IgD-negative memory B cell (primary cell): ENCODE results near the gene GRK7. TPM values are rescaled to one million over a fixed set of nuclear protein-coding genes. Genes with fewer than 3 reads are reported as not detected.
A peak's percentile ranks its signal among the peaks of the same experiment; 100 is the strongest.
"Not testable (repeated sequence)": the region's sequence is repeated elsewhere in the genome, so short reads cannot be mapped to it uniquely, and the experiment has no call there.

Experiments
- H3K27ac Mint-ChIP-seq, 3 donors: one replicate each; pipeline ENCODE4 v1.8.0; 2020 to 2022; ENCODE audit warnings: mild to moderate bottlenecking in 3 of 3, mixed read lengths in 3 of 3, moderate library complexity in 1 of 3
- H3K27me3 Mint-ChIP-seq: one replicate; pipeline ENCODE4 v1.8.0; 2021; ENCODE audit warnings: mixed read lengths
- H3K36me3 Mint-ChIP-seq: one replicate; pipeline ENCODE4 v1.8.0; 2020; ENCODE audit warnings: mild to moderate bottlenecking, mixed read lengths
- H3K4me1 Mint-ChIP-seq, 3 donors: one replicate each; pipeline ENCODE4 v1.8.0; 2020 to 2022; ENCODE audit warnings: mixed read lengths in 3 of 3, mild to moderate bottlenecking in 1 of 3
- H3K4me3 Mint-ChIP-seq, 4 donors: one replicate each; pipeline ENCODE4 v1.8.0; 2020 to 2022; ENCODE audit warnings: mild to moderate bottlenecking in 4 of 4, mixed read lengths in 4 of 4, moderate library complexity in 3 of 4
- H3K9me3 Mint-ChIP-seq, 3 donors: one replicate each; pipeline ENCODE4 v1.8.0; 2020 to 2021; ENCODE audit warnings: mixed read lengths in 3 of 3, mild to moderate bottlenecking in 1 of 3
- polyA plus RNA-seq: library from polyadenylated mRNA; unstranded; fragments of 300-500 nt; fragmentation: Illumina TruSeq; gene quantifications from one replicate; pipeline ENCODE4 v1.2.3, GENCODE V29; 2021

The GRK7 gene
- polyA plus RNA-seq, 1 donor from 2014 or later: not detected

GRCh38 chr3:141796081-141796888 is 33.1 kb downstream of the GRK7 start:
- Mint-ChIP-seq H3K36me3 (no peaks in the 10 kb centered on the region), H3K27me3 (peaks cover 2% of the 10 kb centered on the region), H3K4me3 (peak overlapping the region; percentile 57 to 93 (median 84)), H3K27ac (peak overlapping the region; percentile 2 to 99 (median 79)), H3K4me1 (peaks cover 23 to 31% (median 26%) of the 10 kb centered on the region in 3 donors), H3K9me3 (peaks cover 0 to 3% (median 0%) of the 10 kb centered on the region in 3 donors)

- peak overlapping the region; percentile 57 to 93 (median 84) for H3K4me3 Mint-ChIP-seq
- H3K27ac Mint-ChIP-seq: peak overlapping the region; percentile 2 to 99 (median 93)
- no peaks in the 10 kb centered on the region for H3K36me3 Mint-ChIP-seq
- H3K27me3 Mint-ChIP-seq: peaks cover 2% of the 10 kb centered on the region
- H3K4me1 Mint-ChIP-seq: peaks cover 23 to 31% (median 26%) of the 10 kb centered on the region in 3 donors
- H3K9me3 Mint-ChIP-seq: peaks cover 0 to 3% (median 0%) of the 10 kb centered on the region in 3 donors
These were observed 33.9 kb downstream of the GRK7 start for GRCh38 chr3:141796889-141797781.

- peaks cover 2% of the 10 kb centered on the region for H3K27me3 Mint-ChIP-seq
- peaks cover 23 to 31% (median 26%) of the 10 kb centered on the region in 3 donors for H3K4me1 Mint-ChIP-seq
- H3K36me3 Mint-ChIP-seq: no peaks in the 10 kb centered on the region
- H3K4me3 Mint-ChIP-seq: peak overlapping the region; percentile 57 to 93 (median 84)
- peaks cover 0 to 3% (median 0%) of the 10 kb centered on the region in 3 donors for H3K9me3 Mint-ChIP-seq
- H3K27ac Mint-ChIP-seq: peak overlapping the region in 2 of 3 donors; percentile 87 to 93
These were observed 34.7 kb downstream of the GRK7 start for GRCh38 chr3:141797819-141798447.

- no peaks in the 10 kb centered on the region for H3K36me3 Mint-ChIP-seq
- H3K27me3 Mint-ChIP-seq: peaks cover 2% of the 10 kb centered on the region
- H3K9me3 Mint-ChIP-seq: peaks cover 0 to 3% (median 0%) of the 10 kb centered on the region in 3 donors
- no peak overlapping the region for H3K27ac Mint-ChIP-seq
- H3K4me1 Mint-ChIP-seq: peaks cover 23 to 31% (median 26%) of the 10 kb centered on the region in 3 donors
- peak overlapping the region in 1 of 4 donors; percentile 20 for H3K4me3 Mint-ChIP-seq
These were observed 35.2 kb downstream of the GRK7 start for GRCh38 chr3:141798448-141798845.

- no peak overlapping the region for H3K4me3 Mint-ChIP-seq
- peaks cover 2% of the 10 kb centered on the region for H3K27me3 Mint-ChIP-seq
- no peak overlapping the region for H3K27ac Mint-ChIP-seq
- H3K9me3 Mint-ChIP-seq: peaks cover 0 to 3% (median 0%) of the 10 kb centered on the region in 3 donors
- H3K36me3 Mint-ChIP-seq: no peaks in the 10 kb centered on the region
- H3K4me1 Mint-ChIP-seq: peaks cover 2 to 7% (median 6%) of the 10 kb centered on the region in 3 donors
These were observed 39.3 kb downstream of the GRK7 start for GRCh38 chr3:141802316-141803077.

GRCh38 chr3:141803538-141803937 is 40.3 kb downstream of the GRK7 start:
- not testable (repeated sequence) for H3K4me3 Mint-ChIP-seq, H3K27ac Mint-ChIP-seq, H3K36me3 Mint-ChIP-seq, H3K9me3 Mint-ChIP-seq, H3K27me3 Mint-ChIP-seq, H3K4me1 Mint-ChIP-seq

GRCh38 chr3:141804447-141804777 is 41.2 kb downstream of the GRK7 start:
- Mint-ChIP-seq H3K9me3 (peaks cover 0 to 3% (median 0%) of the 10 kb centered on the region in 3 donors), H3K27me3 (no peaks in the 10 kb centered on the region), H3K4me1 (peaks cover 0 to 3% (median 0%) of the 10 kb centered on the region in 3 donors), H3K27ac (no peak overlapping the region), H3K4me3 (no peak overlapping the region), H3K36me3 (no peaks in the 10 kb centered on the region)

- Mint-ChIP-seq H3K27ac (no peak overlapping the region), H3K4me3 (no peak overlapping the region), H3K9me3 (peaks cover 0 to 3% (median 0%) of the 10 kb centered on the region in 3 donors), H3K4me1 (no peaks in the 10 kb centered on the region), H3K27me3 (no peaks in the 10 kb centered on the region), H3K36me3 (no peaks in the 10 kb centered on the region)
These were observed 41.8 kb downstream of the GRK7 start for GRCh38 chr3:141804778-141805639.

- H3K4me1 Mint-ChIP-seq: no peaks in the 10 kb centered on the region
- H3K36me3 Mint-ChIP-seq: peaks cover 3% of the 10 kb centered on the region
- no peak overlapping the region for H3K27ac Mint-ChIP-seq
- H3K4me3 Mint-ChIP-seq: no peak overlapping the region
- H3K27me3 Mint-ChIP-seq: no peaks in the 10 kb centered on the region
- H3K9me3 Mint-ChIP-seq: no peaks in the 10 kb centered on the region
These were observed 44.2 kb downstream of the GRK7 start for GRCh38 chr3:141807277-141808033.

- Mint-ChIP-seq H3K9me3 (no peaks in the 10 kb centered on the region), H3K4me3 (no peak overlapping the region), H3K27ac (no peak overlapping the region), H3K4me1 (no peaks in the 10 kb centered on the region), H3K27me3 (no peaks in the 10 kb centered on the region), H3K36me3 (peaks cover 3% of the 10 kb centered on the region)
These were observed 45.4 kb downstream of the GRK7 start for GRCh38 chr3:141808586-141808985.

- no peak overlapping the region for H3K27ac Mint-ChIP-seq
- no peaks in the 10 kb centered on the region for H3K4me1 Mint-ChIP-seq
- H3K36me3 Mint-ChIP-seq: peaks cover 4% of the 10 kb centered on the region
- peaks cover 4 to 6% (median 5%) of the 10 kb centered on the region in 3 donors for H3K9me3 Mint-ChIP-seq
- no peak overlapping the region for H3K4me3 Mint-ChIP-seq
- H3K27me3 Mint-ChIP-seq: peaks cover 3% of the 10 kb centered on the region
These were observed 47.0 kb downstream of the GRK7 start for GRCh38 chr3:141810161-141810560.

- Mint-ChIP-seq H3K4me1 (no peaks in the 10 kb centered on the region), H3K9me3 (peaks cover 5 to 15% (median 9%) of the 10 kb centered on the region in 3 donors), H3K27ac (no peak overlapping the region), H3K4me3 (no peak overlapping the region), H3K36me3 (peaks cover 7% of the 10 kb centered on the region), H3K27me3 (peaks cover 7% of the 10 kb centered on the region)
These were observed 48.1 kb downstream of the GRK7 start for GRCh38 chr3:141811348-141811747.

- Mint-ChIP-seq H3K36me3 (peaks cover 7% of the 10 kb centered on the region), H3K4me3 (no peak overlapping the region), H3K27me3 (peaks cover 10% of the 10 kb centered on the region), H3K27ac (no peak overlapping the region), H3K4me1 (peaks cover 0 to 1% (median 0%) of the 10 kb centered on the region in 3 donors), H3K9me3 (peaks cover 5 to 15% (median 9%) of the 10 kb centered on the region in 3 donors)
These were observed 48.9 kb downstream of the GRK7 start for GRCh38 chr3:141812084-141812483.
